HAP-1 (cell line): ENCODE data around the gene STARD4.

ENCODE experiments used
- DNase-seq, 2 experiments: peaks; one replicate each; pipeline ENCODE4 v3.0.0-alpha.2; 2016 to 2020; ENCODE audit warnings: low spot score in 2 of 2
- H3K27me3 ChIP-seq: fragments of 250-450 bp; sonication (Bioruptor Pico); 2 replicates; pipeline ENCODE4 v1.5.1; 2020; ENCODE audit warnings: low read depth, mild to moderate bottlenecking, moderate library complexity
- H3K36me3 ChIP-seq: fragments of 250-450 bp; sonication (Bioruptor Pico); replicated peaks from 2 replicates; pipeline ENCODE4 v1.5.1; 2020; ENCODE audit warnings: mild to moderate bottlenecking
- H3K4me1 ChIP-seq: fragments of 250-450 bp; sonication (Bioruptor Pico); 2 replicates; pipeline ENCODE4 v1.5.1; 2020; ENCODE audit warnings: mild to moderate bottlenecking
- H3K4me3 ChIP-seq: fragments of 250-450 bp; sonication (Bioruptor Pico); 2 replicates; pipeline ENCODE4 v1.5.1; 2020; ENCODE audit warnings: mild to moderate bottlenecking, moderate library complexity
- H3K9me3 ChIP-seq: fragments of 250-450 bp; sonication (Bioruptor Pico); 2 replicates; pipeline ENCODE4 v1.5.1; 2020; ENCODE audit warnings: mild to moderate bottlenecking, moderate library complexity
- in situ Hi-C: fragments of 300-500 bp; cut with MboI; formaldehyde crosslinking; loops from 3 replicates; pipeline ENCODE4 v1.14.3; 2020; ENCODE audit warnings: low sequenced_read_pairs, inconsistent platforms, mixed read lengths

Gene STARD4, protein sequence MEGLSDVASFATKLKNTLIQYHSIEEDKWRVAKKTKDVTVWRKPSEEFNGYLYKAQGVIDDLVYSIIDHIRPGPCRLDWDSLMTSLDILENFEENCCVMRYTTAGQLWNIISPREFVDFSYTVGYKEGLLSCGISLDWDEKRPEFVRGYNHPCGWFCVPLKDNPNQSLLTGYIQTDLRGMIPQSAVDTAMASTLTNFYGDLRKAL

DNA sequence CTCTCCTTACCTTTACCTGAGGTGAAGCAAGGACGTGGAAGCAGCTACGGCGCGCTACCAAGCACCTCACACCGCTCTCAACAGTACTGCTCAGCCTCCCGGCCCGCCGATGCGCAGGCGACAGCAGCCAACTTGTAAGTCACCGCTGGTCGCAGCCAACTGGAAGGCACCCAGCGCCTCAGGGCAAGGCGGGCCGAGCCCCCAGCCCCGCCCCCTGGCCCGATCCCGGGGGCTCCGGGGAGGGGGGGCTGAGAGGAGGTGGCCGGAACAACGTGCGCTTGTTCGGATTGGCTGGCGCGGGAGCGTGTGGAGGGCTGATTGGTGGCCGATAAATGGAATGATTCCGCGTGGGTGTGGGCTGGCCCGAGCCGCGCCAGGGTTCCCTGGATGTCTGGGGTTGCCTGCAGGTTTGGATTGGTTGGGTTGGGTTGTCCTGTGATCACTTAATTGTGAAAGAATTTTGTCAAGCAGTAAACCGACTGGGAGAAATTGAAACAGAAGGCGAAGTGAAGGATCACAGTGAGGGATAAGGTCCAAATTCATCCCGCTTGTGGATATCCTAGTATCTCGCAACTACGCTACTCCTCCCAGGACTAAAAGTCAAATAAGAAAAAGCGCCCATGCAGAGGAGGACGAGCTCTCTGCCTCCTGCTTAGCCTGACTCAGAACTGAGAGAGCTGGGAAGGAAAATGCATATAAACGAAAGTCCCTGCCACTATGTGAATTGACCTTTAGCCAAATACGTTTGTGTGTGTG is at the start of gene STARD4:
STARD4 (minus strand) TSS at position 161 of the 756 bp plus-strand sequence. CDS start 5,102 bp downstream, outside the sequence.
- no peaks in the 10 kb centered on the region for H3K27me3 ChIP-seq
- no peaks in the 10 kb centered on the region for H3K36me3 ChIP-seq
- peaks cover 15% of the 10 kb centered on the region for H3K4me1 ChIP-seq
- H3K9me3 ChIP-seq: no peaks in the 10 kb centered on the region
- peak; percentile 88 to 97 for DNase-seq
- in situ Hi-C loops: no loop called here
- peak within 1 kb of the TSS; percentile 83 for H3K4me3 ChIP-seq

DNA sequence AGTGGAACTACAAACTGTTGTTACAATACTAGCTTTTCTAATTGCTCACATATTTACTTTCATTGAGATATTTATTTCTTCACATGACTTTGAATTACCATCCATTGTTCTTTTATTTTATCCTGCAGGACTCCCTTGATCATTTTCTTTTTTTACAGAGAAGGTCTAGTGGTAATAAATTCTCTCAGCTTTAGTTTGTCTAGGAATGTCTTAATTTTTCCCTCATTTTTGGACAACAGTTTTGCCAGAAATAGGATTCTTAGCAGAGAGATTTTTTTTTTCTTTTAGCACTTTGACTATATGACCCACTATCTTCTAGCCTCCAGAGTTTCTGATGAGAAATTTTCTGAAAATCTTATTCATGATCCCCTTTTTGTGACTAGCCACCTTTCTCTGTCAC is 47.3 kb upstream of the STARD4 start:
- Histone ChIP-seq H3K27me3 (0 out of 2 replicates have a peak, but pooled peaks cover 8% of the 10 kb centered on the region), H3K9me3 (no peaks in the 10 kb centered on the region), H3K4me3 (no peak overlapping the region), H3K36me3 (no peaks in the 10 kb centered on the region), H3K4me1 (no peaks in the 10 kb centered on the region)
- no peak for DNase-seq
- in situ Hi-C loops: loop anchor here (25.0 kb wide), 1 partner anchor 303 kb away; no protein-coding TSS in a partner anchor

DNA sequence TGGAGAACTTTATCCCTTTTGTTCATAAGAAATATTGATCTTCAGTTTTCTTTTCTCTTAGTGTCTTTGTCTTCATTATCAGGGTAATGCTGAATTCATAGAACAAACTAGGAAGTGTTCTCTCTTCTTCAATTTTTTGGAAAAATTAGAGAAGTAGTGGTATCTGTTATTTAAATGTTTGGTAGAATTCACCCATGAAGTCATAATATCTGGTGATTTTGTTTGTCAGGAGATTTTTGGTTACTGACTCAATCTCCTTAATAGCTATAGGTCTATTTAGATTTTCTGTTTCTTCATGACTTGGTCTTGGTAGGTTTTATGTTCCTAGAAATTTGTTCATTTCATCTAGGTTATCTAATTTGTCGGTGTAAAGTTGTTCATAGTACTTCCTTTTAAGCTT is 45.4 kb upstream of the STARD4 start:
- in situ Hi-C loops: loop anchor here (25.0 kb wide), 1 partner anchor 305 kb away; no protein-coding TSS in a partner anchor
- DNase-seq: no peak

DNA sequence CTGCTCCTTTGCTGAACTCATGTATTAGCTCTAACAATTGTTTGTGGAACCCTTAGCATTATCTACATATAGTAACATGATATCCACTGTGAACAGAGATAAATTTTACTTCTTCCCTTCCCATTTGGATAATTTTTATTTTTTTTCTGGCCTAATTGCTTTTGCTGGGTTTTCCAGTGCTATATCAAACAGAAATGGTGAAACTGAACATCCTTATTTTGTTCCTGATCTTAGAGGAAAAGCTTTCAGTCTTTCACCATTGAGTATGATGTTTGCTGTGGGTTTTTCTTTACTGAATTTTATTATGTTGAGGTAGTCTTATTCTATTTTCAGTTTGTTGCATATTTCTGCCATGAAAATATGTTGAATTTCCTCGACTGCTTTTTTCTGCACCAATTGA is 44.8 kb upstream of the STARD4 start:
- no peaks in the 10 kb centered on the region for H3K36me3 ChIP-seq
- 0 out of 2 replicates have a peak, but pooled peaks cover 5% of the 10 kb centered on the region for H3K27me3 ChIP-seq
- in situ Hi-C loops: loop anchor here (25.0 kb wide), 1 partner anchor 305 kb away; no protein-coding TSS in a partner anchor
- no peak overlapping the region for H3K4me3 ChIP-seq
- no peaks in the 10 kb centered on the region for H3K9me3 ChIP-seq
- DNase-seq: no peak
- no peaks in the 10 kb centered on the region for H3K4me1 ChIP-seq

More for the DNA sequence above, 45.4 kb upstream of the STARD4 start:
- Histone ChIP-seq H3K4me1 (no peaks in the 10 kb centered on the region), H3K9me3 (no peaks in the 10 kb centered on the region), H3K4me3 (no peak overlapping the region), H3K27me3 (0 out of 2 replicates have a peak, but pooled peaks cover 5% of the 10 kb centered on the region), H3K36me3 (no peaks in the 10 kb centered on the region)

DNA sequence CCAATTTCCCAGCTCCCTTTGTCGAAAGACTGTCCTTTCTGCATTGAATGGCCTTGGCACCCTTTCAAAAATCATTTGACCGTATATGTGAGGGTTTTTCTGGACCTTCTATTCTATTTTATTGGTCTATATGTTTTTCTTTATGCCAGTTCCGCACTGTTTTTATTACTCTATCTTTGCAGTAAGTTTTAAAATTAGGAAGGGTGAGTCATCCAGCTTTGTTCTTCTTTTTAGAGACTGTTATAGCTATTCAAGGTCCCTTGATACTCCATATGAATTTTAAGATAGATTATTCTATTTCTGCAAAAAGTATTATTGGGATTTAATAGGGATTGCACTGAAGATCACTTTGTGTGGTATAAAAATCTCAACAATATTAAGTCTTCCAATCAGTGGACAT is 44.2 kb upstream of the STARD4 start:
- no peak for DNase-seq
- no peaks in the 10 kb centered on the region for H3K27me3 ChIP-seq
- in situ Hi-C loops: loop anchor here (25.0 kb wide), 1 partner anchor 306 kb away; no protein-coding TSS in a partner anchor
- H3K4me3 ChIP-seq: no peak overlapping the region
- no peaks in the 10 kb centered on the region; the same call in 1 of the 2 replicates for H3K4me1 ChIP-seq
- no peaks in the 10 kb centered on the region for H3K9me3 ChIP-seq
- no peaks in the 10 kb centered on the region for H3K36me3 ChIP-seq

DNA sequence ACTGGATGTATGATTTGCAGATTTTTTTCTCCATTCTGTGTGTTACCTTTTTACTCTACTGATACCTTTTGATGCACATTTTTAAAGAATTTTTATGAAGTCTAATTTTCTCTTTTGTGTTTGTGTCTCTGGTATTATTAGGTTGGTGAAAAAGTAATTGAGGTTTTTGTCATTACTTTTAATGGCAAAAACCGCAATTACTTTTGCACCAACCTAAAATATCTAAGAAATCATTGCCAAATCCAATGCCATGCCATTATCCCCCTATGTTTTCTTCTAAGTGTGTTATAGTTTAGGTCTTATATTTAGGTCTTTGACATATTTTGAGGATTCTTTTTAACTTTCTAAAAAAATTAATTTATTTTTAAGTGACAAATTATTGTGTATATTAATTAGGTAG is 43.4 kb upstream of the STARD4 start:
- Histone ChIP-seq H3K4me1 (no peaks in the 10 kb centered on the region; the same call in 1 of the 2 replicates), H3K4me3 (no peak overlapping the region), H3K27me3 (no peaks in the 10 kb centered on the region), H3K36me3 (no peaks in the 10 kb centered on the region), H3K9me3 (no peaks in the 10 kb centered on the region)
- no peak for DNase-seq
- in situ Hi-C loops: loop anchor here (25.0 kb wide), 1 partner anchor 307 kb away; no protein-coding TSS in a partner anchor

DNA sequence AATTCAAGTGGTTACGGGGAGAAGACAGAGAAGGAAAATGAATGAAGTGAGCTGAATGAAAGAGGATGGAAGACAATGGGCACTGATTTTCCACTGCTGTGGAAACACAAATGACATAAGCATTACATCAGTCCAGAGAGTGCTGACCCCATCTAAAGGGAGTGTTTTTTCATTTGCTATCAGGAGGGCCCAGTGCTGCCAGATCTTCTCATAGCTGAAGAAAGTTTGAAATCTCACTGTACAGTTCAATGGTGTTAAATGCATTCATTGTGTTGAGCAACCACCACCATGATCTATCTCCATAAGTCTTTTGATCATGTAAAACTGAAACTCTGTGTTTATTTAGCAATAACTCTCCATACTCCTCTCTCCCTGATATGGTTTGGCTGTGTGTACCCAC is 41.5 kb upstream of the STARD4 start:
- DNase-seq: no peak
- Histone ChIP-seq H3K4me1 (no peaks in the 10 kb centered on the region; the same call in 1 of the 2 replicates), H3K4me3 (no peak overlapping the region), H3K27me3 (no peaks in the 10 kb centered on the region), H3K9me3 (no peaks in the 10 kb centered on the region), H3K36me3 (no peaks in the 10 kb centered on the region)
- in situ Hi-C loops: loop anchor here (25.0 kb wide), 1 partner anchor 308 kb away; no protein-coding TSS in a partner anchor

DNA sequence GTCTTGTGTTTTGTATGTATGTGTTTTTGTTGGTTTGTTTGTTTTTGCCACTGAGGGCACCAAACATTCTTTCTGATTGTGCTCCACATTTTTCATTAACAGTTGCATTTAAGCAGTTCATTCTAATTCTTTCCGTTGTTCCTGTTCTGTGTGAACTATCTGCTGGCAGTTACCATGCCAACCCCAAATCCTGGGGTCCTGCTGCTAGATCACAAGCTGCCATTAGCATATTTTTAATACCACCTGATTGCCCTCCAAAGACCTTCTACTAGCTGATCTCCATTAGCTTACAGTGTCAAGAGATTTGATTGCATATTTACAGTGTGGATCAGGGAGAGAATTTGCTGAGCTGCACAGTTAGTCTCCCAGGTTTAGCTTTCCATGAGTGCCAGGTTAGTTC is 40.6 kb upstream of the STARD4 start:
- DNase-seq: no peak
- in situ Hi-C loops: loop anchor here (25.0 kb wide), 1 partner anchor 309 kb away; no protein-coding TSS in a partner anchor

DNA sequence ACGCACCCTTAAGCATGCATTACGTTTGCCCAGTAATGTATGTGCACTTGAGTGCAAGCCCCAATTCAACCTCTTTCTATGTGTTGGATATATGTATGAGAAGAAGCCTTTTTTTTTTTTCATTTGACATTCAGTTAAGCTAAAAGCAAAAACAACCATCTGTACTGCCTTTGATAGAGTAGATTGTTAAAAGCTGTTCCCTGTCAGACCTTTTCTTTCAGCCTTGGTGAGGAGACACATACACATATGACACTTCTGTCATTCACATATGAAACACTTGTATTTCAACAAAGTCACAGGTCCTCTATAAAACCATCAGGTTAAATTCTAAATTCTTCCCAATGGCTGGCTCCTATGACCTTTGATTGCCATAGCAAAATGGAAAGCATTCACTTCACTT is 40.2 kb upstream of the STARD4 start:
- no peaks in the 10 kb centered on the region for H3K27me3 ChIP-seq
- H3K4me1 ChIP-seq: no peaks in the 10 kb centered on the region; the same call in 1 of the 2 replicates
- no peaks in the 10 kb centered on the region for H3K36me3 ChIP-seq
- no peak for DNase-seq
- in situ Hi-C loops: loop anchor here (25.0 kb wide), 1 partner anchor 310 kb away; no protein-coding TSS in a partner anchor
- no peaks in the 10 kb centered on the region for H3K9me3 ChIP-seq
- H3K4me3 ChIP-seq: no peak overlapping the region

More for the DNA sequence above, 40.6 kb upstream of the STARD4 start:
- H3K4me3 ChIP-seq: no peak overlapping the region
- H3K27me3 ChIP-seq: no peaks in the 10 kb centered on the region
- H3K4me1 ChIP-seq: no peaks in the 10 kb centered on the region; the same call in 1 of the 2 replicates
- no peaks in the 10 kb centered on the region for H3K36me3 ChIP-seq
- H3K9me3 ChIP-seq: no peaks in the 10 kb centered on the region

DNA sequence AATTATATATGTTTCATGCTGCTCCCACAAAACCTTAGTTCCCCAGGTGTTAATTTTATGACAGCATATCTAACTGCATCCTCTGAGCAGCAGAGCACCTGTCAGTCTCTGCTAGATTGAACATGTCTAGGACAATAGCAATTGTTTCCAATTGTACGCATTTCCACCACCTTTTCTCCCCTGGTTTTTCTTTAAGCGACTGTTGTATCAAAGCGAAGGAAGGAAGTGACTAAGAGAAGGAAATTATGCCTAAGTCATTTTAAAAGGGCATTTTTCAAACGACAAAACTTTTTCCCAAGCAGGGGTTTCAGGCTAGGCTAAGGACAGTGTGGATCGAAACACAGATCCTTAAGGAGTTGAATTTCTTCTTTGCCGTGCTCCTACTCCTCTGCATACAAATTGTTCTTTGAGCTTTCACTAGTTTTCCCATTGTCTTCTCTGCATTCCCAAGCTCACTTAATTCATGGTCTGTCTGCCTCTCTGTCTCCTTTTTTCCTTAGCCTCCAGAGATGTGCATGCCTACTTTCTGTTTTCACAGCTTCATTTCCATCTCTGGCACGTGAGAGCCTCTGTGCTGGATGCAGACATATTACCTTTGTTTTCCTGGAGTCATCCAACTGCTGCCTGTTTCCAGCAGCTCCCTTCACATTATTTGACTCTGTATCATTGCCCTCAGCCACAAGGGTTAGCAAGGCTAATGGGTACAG is 39.4 kb upstream of the STARD4 start:
- no peak for DNase-seq
- H3K4me3 ChIP-seq: no peak overlapping the region
- no peaks in the 10 kb centered on the region for H3K9me3 ChIP-seq
- H3K27me3 ChIP-seq: no peaks in the 10 kb centered on the region
- no peaks in the 10 kb centered on the region for H3K36me3 ChIP-seq
- no peaks in the 10 kb centered on the region; the same call in 1 of the 2 replicates for H3K4me1 ChIP-seq
- in situ Hi-C loops: loop anchor here (25.0 kb wide), 1 partner anchor 311 kb away; no protein-coding TSS in a partner anchor

DNA sequence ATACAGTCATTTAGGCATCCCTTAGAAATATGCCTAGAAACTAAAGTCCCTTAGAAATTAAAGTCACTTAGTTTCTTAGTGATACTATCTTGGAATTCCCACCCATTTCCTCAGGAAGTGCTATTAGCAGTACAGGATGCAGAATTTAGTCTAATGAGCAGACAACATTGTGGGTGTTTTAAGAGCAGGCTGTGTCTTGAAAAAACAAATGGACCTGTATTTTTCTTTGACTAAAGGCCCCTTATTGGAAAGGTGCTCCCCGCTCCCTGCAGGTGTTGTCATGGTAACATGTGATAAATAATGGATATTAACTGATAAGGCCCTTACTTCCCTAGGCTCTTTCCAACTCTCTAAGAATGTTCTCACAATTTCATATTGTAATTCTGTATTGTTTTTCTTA is 38.8 kb upstream of the STARD4 start:
- in situ Hi-C loops: loop anchor here (25.0 kb wide), 1 partner anchor 311 kb away; no protein-coding TSS in a partner anchor
- H3K27me3 ChIP-seq: no peaks in the 10 kb centered on the region
- DNase-seq: no peak
- H3K36me3 ChIP-seq: no peaks in the 10 kb centered on the region
- no peak overlapping the region for H3K4me3 ChIP-seq
- no peaks in the 10 kb centered on the region for H3K9me3 ChIP-seq
- no peaks in the 10 kb centered on the region; the same call in 1 of the 2 replicates for H3K4me1 ChIP-seq

DNA sequence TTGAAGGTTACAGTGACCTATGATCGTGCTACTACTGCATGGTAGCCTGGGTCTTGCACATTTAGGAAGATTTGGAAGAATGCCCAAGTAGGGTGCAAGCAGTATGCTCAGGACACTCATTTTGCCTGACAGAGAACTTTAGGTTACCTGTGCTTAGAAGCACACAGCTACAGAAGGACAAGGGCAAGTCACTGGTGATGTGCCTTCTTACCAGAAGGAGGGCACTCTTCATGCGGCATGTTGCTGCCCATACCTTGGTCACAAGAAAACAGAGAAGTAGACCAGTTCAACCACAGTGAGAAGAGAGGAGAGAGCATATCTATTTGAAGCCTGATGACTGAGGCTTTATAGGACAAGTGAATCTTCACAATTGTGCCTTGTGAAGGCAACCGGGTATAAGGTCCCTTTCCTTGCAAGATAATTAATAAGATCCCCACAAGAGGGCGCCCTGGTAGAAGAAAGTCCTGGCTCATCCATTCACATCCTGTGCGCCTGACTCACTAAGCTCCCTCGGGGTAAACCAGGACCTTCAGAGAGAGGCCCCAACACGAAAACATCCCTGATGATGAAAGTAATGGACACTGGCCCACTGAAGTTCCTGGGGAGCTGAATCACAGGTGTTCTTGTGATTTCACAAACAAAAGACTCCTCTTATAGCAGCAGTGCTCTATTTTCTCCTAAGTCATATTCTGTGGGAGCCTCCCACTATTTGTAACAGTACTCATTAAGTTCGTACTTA is 38.1 kb upstream of the STARD4 start:
- H3K4me1 ChIP-seq: no peaks in the 10 kb centered on the region; the same call in 1 of the 2 replicates
- in situ Hi-C loops: loop anchor here (25.0 kb wide), 1 partner anchor 312 kb away; no protein-coding TSS in a partner anchor
- no peak overlapping the region for H3K4me3 ChIP-seq
- H3K9me3 ChIP-seq: no peaks in the 10 kb centered on the region
- H3K27me3 ChIP-seq: no peaks in the 10 kb centered on the region
- H3K36me3 ChIP-seq: no peaks in the 10 kb centered on the region
- DNase-seq: peak; percentile 66 to 86
